ENCODE measurements around the gene PTGER1.

Gene PTGER1

GRCh38 chr19:14425696-14426138, 49.4 kb downstream of the PTGER1 start:
- ATAC-seq: no peak
- no peak for TF ChIP-seq PATZ1 (CRISPR knock-in tag; IDR thresholded peaks at IDR 0.05; ENCODE audit: borderline replicate concordance)
- no peak for TF ChIP-seq TOX (CRISPR knock-in tag; IDR thresholded peaks at IDR 0.05; ENCODE audit: borderline replicate concordance)
- TF ChIP-seq OSR1 (CRISPR knock-in tag; IDR thresholded peaks at IDR 0.05): no peak
- TF ChIP-seq GLIS3 (CRISPR knock-in tag; IDR thresholded peaks at IDR 0.05): no peak
- TF ChIP-seq ZFP3 (CRISPR knock-in tag; IDR thresholded peaks at IDR 0.05): no peak
- TF ChIP-seq CREB5 (CRISPR knock-in tag; IDR thresholded peaks at IDR 0.05; ENCODE audit: low read depth): no peak
- TF ChIP-seq CSDC2 (CRISPR knock-in tag; IDR thresholded peaks at IDR 0.05): no peak
- no peak for TF ChIP-seq BACH2 (CRISPR knock-in tag; IDR thresholded peaks at IDR 0.05; ENCODE audit: borderline replicate concordance)
- TF ChIP-seq PPARA (CRISPR knock-in tag; IDR thresholded peaks at IDR 0.05; ENCODE audit: borderline replicate concordance): no peak
- TF ChIP-seq CSRNP3 (CRISPR knock-in tag; IDR thresholded peaks at IDR 0.05): no peak
- no peak for TF ChIP-seq ISL1 (CRISPR knock-in tag; IDR thresholded peaks at IDR 0.05)
- no peak for TF ChIP-seq ZNF565 (CRISPR knock-in tag; conservative IDR thresholded peaks at IDR 0.05; ENCODE audit: low read depth)
- TF ChIP-seq ZC3H10 (CRISPR knock-in tag; IDR thresholded peaks at IDR 0.05): no peak
- TF ChIP-seq RARB (CRISPR knock-in tag; IDR thresholded peaks at IDR 0.05): no peak
- TF ChIP-seq ZNF8 (CRISPR knock-in tag; IDR thresholded peaks at IDR 0.05): no peak
- TF ChIP-seq ZNF70 (CRISPR knock-in tag; IDR thresholded peaks at IDR 0.05): no peak
- TF ChIP-seq ZFP30 (CRISPR knock-in tag; IDR thresholded peaks at IDR 0.05): no peak
- no peak for TF ChIP-seq TCF4 (CRISPR knock-in tag; IDR thresholded peaks at IDR 0.05; ENCODE audit: borderline replicate concordance)
- no peak for TF ChIP-seq TSHZ2 (CRISPR knock-in tag; IDR thresholded peaks at IDR 0.05)
- TF ChIP-seq POU6F1 (CRISPR knock-in tag; IDR thresholded peaks at IDR 0.05; ENCODE audit: borderline replicate concordance, low read depth): no peak

Data from SK-N-SH treated with all-trans-retinoic acid at 6 μM for 48 hours (cell line).